Stimulated activated CD8-positive, alpha-beta memory T cell treated with anti-CD3 and anti-CD28 coated beads, Interleukin-12 subunit alpha, Interleukin-12 subunit beta, amount 100 ng/mL, for 4 hours (primary cell): ENCODE results near the gene AP3B1.

Experiments used
- DNase-seq: peaks from one replicate; pipeline ENCODE4 v3.0.0-alpha.2; 2020; ENCODE audit warnings: low read depth

AP3B1 gene

GRCh38 chr5:78288246-78288645 lies 6.3 kb downstream of the AP3B1 start:
- no peak for DNase-seq

GRCh38 chr5:78287833-78288232 lies 6.7 kb downstream of the AP3B1 start:
- no peak for DNase-seq

DNA sequence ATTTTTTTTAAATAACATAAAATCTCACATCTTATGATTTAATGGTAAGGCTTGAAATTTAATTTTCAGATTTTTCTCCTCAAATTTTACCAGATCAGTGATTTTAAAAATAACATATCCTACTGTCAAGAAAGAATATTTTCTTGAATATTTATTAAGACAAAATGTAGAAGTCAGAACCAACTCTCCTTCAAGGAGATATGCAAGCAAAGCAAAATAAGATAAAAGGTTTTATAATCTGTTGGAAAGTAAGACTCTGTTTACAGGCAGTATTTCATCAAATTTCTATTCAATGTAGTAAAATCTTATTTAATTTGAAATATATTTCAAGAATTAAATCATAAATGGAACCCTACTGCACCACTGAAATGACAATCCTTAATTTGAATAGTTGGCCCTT lies 7.3 kb downstream of the AP3B1 start:
- no peak for DNase-seq

DNA sequence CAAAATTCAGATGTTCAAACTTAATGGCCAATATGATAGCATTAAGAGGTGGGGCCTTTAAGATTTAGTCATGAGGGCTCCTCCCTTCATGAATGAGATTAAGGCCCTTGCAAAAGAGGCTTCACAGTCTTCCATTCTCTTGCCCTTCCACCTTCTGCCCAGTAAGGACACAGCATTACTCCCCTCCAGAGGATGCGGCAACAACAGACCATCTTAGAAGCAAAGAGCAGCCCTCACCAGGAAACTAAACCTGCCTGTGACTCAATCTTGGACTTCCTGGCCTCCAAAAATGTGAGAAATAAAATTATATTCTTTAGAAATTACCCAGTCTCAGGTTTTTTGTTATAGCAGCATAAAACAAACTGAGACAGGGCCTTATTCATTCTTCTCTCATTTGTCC lies 8.2 kb downstream of the AP3B1 start:
- DNase-seq, result no peak

DNA sequence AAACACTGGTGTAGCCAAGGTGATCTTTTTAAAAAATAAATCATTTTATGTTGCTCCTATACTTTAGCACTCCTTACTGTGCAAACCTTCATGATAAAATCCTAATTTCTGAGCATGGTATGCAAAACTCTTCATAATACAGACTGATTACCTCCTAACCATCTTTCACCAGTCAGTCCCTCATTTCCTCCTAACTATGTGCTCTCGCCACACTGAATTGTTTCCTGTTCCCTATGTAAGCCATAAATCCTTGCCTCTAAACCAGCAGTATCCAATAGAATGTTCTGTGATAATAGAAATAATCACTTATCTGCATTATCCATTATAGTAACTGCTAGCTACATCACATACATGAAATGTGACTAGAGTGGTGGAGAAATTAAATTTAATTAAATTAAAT lies 10.7 kb downstream of the AP3B1 start:
- DNase-seq, result no peak

GRCh38 chr5:78283105-78283504 lies 11.4 kb downstream of the AP3B1 start:
- DNase-seq, result no peak

GRCh38 chr5:78280261-78280660 lies 14.2 kb downstream of the AP3B1 start:
- DNase-seq, result no peak

- no peak for DNase-seq
These were observed 15.3 kb downstream of the AP3B1 start for GRCh38 chr5:78279194-78279593.

GRCh38 chr5:78277715-78278114 lies 16.8 kb downstream of the AP3B1 start:
- DNase-seq, result no peak

- DNase-seq, result no peak
These were observed 18.4 kb downstream of the AP3B1 start for GRCh38 chr5:78275998-78276543.

DNA sequence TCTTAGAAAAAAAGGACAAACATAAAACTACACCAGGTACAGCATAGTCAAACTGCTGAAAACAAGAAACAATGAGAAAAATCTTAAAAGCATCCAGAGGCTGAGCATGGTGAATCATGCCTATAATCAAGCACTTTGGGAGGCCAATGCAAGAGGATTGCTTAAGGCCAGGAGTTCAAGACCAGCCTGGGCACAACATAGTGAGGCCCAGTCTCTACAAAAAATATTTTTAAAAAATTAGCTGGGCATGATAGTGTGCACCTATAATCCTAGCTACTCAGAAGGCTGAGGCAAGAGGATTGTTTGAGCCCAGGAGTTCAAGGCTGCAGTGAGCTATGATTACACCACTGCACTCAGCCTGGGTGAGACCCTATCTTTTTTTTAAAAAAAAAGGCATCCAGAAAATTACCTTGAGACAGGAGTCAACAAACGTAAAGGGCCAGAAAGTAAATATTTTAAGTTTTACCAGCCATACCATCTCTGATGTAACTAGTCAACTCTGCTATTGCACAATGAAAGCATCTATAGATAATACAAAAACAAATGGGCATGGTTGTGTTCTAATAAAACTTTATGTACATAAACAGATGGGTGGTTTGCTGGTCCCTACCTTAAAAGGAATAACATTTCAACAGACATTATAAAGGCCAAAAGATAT lies 19.8 kb downstream of the AP3B1 start:
- no peak for DNase-seq

DNA sequence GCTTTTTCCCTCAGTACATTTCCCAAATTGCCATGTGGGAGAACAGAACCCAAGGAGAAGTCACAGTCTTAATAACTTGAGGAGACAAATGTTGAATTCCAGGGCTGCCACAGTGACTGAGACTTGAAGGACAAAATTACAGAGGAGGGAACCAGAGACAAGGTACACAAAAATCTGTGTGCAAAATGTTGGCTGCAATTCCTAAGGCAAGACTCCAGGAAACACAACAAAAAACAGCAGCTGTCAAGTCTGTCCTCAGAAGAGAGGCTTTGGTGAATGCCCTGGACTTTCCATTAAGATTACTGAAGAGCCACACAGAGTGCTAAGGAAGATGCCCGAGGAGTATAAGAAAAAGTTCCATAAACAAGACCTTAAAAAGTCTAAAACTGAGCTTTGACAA lies 21.1 kb downstream of the AP3B1 start:
- no peak for DNase-seq

GRCh38 chr5:78271766-78272165 lies 22.7 kb downstream of the AP3B1 start:
- DNase-seq, result no peak

DNA sequence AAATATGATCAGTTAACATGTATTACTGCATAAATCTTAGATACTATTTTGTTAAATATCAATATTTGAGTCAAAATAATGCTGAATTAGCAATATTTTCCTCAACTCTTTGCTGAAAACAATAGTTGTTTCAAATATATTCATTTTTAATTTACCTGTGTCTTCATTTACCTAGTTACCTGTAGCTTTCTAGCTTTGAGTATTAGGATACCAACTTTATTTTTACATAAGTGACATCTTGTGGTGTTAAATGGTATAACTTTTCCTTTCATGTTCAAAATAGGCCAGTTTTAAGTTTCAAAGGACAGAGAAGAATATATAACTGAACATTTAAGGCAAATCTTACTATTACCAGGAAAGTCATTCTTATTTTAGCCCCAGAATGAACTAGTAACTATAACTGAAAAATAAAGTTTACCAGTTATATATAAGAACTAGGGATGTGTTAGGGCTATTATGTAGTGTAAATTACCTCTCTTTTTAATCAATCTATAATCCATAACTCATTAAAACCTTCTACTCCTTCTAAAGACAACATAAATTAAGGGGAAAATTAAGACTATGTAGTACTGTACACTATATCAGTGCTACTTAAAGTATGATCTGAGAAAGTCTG lies 25.3 kb downstream of the AP3B1 start:
- no peak for DNase-seq

- no peak for DNase-seq
These were observed 26.1 kb downstream of the AP3B1 start for GRCh38 chr5:78268356-78268755.

- no peak for DNase-seq
These were observed 29.3 kb downstream of the AP3B1 start for GRCh38 chr5:78265163-78265562.

DNA sequence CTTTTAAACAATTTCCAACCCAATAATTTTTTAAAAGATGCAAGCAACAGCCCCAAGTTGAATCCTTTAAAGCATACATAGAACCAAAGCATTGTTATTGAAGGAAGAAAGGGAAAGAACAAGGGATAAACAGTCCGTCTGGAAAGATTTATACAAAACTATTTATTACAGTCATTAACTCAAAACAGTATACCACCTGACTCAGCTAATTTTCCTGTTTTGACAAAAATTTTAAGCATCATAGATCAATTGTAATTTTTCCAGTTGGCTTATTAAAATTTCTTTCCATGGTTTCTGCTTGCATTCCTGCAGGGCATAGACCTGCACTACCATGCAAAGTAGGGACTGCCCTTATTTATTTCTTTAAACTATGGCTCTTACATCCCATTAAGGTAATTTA lies 29.9 kb downstream of the AP3B1 start:
- no peak for DNase-seq

DNA sequence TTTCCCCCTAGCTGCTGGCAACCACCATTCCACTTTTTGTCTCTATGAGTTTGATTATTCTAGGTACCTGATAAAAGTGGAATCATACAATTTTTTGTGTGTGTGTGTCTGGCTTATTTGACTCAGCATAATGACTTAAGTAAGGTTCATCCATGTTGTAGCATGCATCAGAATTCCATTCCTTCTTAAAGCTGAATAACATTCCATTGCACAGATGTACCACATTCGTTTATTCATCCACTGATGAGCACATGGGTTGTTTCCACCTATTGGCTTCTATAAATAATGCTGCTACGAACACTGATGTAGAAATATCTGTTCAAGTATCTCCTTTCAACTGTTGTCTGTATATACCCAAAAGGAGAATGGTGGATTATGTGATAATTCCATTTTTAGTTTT lies 33.7 kb downstream of the AP3B1 start:
- no peak for DNase-seq

GRCh38 chr5:78253201-78253600 lies 41.3 kb downstream of the AP3B1 start:
- no peak for DNase-seq

DNA sequence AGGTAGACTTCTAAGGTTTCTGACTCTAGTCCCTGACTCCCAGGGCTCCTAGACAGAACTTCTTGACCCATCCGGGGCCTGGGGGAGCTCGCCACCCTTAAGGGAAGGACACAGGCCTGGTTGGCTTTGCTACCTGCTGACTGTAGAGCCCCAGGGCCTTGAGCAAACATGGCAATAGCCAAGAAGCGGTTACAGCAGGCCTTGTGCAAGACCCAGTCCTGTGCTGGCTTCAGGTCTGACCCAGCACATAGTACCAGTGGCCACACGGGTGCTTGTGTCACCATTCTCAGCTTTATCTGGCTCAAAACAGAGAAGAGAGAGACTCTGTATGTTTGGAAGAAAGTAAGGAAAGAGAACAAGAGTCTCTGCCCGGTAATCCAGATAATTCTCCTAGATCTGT lies 41.8 kb downstream of the AP3B1 start:
- no peak for DNase-seq

DNA sequence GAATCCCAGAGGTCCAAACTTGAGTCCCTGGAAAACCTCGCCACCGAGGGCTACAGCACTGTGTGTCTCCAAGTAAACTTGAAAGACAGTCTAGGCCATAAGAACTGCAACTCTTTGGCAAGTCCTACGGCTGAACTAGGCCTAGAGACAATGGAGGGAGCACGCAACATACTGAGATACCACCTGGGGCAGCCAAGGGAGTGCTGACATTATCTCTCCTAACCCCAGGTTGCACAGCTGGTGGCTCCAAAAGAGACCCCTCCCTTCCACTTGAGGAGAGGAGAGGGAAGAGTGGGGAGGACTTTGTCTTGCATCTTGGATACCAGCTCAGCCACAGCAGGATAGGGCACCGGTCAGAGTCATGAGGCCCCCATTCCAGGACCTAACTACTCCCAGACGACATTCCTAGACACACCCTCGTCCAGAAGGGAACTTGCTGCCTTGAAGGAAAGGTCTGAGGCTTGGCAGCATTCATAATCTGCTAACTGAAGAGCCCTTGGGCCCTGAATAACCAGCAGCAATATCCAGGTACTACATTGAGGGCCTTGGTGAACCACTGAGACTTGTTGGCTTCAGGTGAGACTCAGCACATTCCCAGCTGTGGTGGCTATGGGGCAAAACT lies 42.7 kb downstream of the AP3B1 start:
- DNase-seq, result no peak

DNA sequence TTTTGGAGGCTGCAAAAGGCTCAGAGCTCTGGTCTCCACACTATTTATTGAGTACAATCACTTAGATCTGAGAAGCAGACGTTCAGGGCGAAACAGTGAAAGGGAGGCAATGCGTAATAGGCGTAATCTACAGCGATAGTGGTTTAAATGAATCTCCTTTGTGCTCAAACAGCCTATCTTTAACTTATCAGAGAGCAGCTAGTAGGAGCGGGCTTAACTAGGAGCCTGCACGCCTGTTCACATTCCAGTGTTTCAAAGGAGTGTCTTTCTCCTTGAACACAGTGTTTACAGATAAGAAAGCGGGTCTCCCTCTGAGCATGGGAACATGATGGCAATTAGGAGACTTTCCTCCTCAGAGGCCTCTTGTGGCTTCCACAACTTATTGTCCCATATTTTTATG lies 49.4 kb downstream of the AP3B1 start:
- no peak for DNase-seq

- no peak for DNase-seq
These were observed 50.9 kb downstream of the AP3B1 start for GRCh38 chr5:78243639-78244038.

GRCh38 chr5:78243091-78243490 lies 51.4 kb downstream of the AP3B1 start:
- DNase-seq, result no peak
